Measurements from ENCODE around the gene COX20. TPM values are rescaled to one million over a fixed set of nuclear protein-coding genes. Genes with fewer than 3 reads are reported as not detected.

Gene COX20
- polyA plus RNA-seq, 2 of the 4 experiments (the other 2 are of a cell fraction): 65.4 to 74.6 TPM

- H3K27ac ChIP-seq: no peak overlapping the region
- no peaks in the 10 kb centered on the region for H3K4me1 ChIP-seq
- POLR2A ChIA-PET: no interaction called here
- ATAC-seq (no peak), DNase-seq (ENCODE audit: low read depth in 1 of 2, low spot score in 1 of 2) (no peak), FAIRE-seq (no peak)
- 82% methylated on average over 8 of the region's 8 CpGs for WGBS (ENCODE audit: missing lambda C conversion rate)
- H3K4me2 ChIP-seq: no peak overlapping the region
- no peaks in the 10 kb centered on the region for H3K9me3 ChIP-seq
- H3K4me3 ChIP-seq: no peak overlapping the region
- TF ChIP-seq EHF (CRISPR knock-in tag; IDR thresholded peaks at IDR 0.05) (no peak), FOXS1 (CRISPR knock-in tag; IDR thresholded peaks at IDR 0.05) (no peak), GATA3 (IDR thresholded peaks at IDR 0.05; ENCODE audit: borderline replicate concordance) (no peak), RFX5 (IDR thresholded peaks at IDR 0.05) (no peak), HDAC2 (IDR thresholded peaks at IDR 0.05) (no peak), ZNF302 (CRISPR knock-in tag; IDR thresholded peaks at IDR 0.05) (no peak), MAZ (IDR thresholded peaks at IDR 0.05; ENCODE audit: borderline replicate concordance, low read depth, low read length) (no peak), POLR2A (IDR thresholded peaks at IDR 0.05; ENCODE audit: low read length) (no peak)
- CTCF ChIA-PET: interaction anchor here (0.6 to 1.5 kb wide), 2 partner anchors 82 to 238 kb away, joined by 3 read pairs; no protein-coding TSS in a partner anchor
Observed at GRCh38 chr1:244804841-244805240, 30.6 kb upstream of the COX20 start.

- TF ChIP-seq RAD21 (conservative IDR thresholded peaks at IDR 0.05 in 1 of 2, IDR thresholded peaks at IDR 0.05 in 1 of 2): no peak
- no peak for TF ChIP-seq RARB (CRISPR knock-in tag; IDR thresholded peaks at IDR 0.05)
- TF ChIP-seq HOXB5 (CRISPR knock-in tag; IDR thresholded peaks at IDR 0.05): no peak
- no peak for TF ChIP-seq CBX8 (IDR thresholded peaks at IDR 0.05)
- TF ChIP-seq SMC3 (IDR thresholded peaks at IDR 0.05): no peak
- TF ChIP-seq PHF8 (IDR thresholded peaks at IDR 0.05; ENCODE audit: borderline replicate concordance, low read depth): no peak
- TF ChIP-seq ELK1 (IDR thresholded peaks at IDR 0.05; ENCODE audit: low read depth, low read length): no peak
- TF ChIP-seq NPAS2 (CRISPR knock-in tag; IDR thresholded peaks at IDR 0.05; ENCODE audit: borderline replicate concordance): no peak
- no peak for TF ChIP-seq ESRRA (IDR thresholded peaks at IDR 0.05; ENCODE audit: borderline replicate concordance, low read length)
- no peak for TF ChIP-seq ZFP36 (IDR thresholded peaks at IDR 0.05; ENCODE audit: borderline replicate concordance, partially characterized antibody)
- no peak for TF ChIP-seq HEYL (CRISPR knock-in tag; IDR thresholded peaks at IDR 0.05)
- no peak for TF ChIP-seq FOSL2 (IDR thresholded peaks at IDR 0.05)
- TF ChIP-seq FOSL2 (CRISPR knock-in tag; IDR thresholded peaks at IDR 0.05): no peak
- TF ChIP-seq ZC3H11A (IDR thresholded peaks at IDR 0.05): no peak
- TF ChIP-seq KDM5A (IDR thresholded peaks at IDR 0.05): no peak
- no peak for TF ChIP-seq FOSB (CRISPR knock-in tag; IDR thresholded peaks at IDR 0.05)
- TF ChIP-seq TFCP2L1 (CRISPR knock-in tag; IDR thresholded peaks at IDR 0.05): no peak
- FAIRE-seq: no peak
- ChIA-PET CTCF (interaction anchor here (0.7 to 1.8 kb wide), 3 partner anchors 10 to 1946 kb away, joined by 3 to 9 read pairs (median 5); no protein-coding TSS in a partner anchor), POLR2A (no interaction called here)
- H3K27ac ChIP-seq: no peak overlapping the region
- H3K9me3 ChIP-seq: no peaks in the 10 kb centered on the region
- no peaks in the 10 kb centered on the region for H3K4me1 ChIP-seq
- no peak overlapping the region for H3K4me2 ChIP-seq
- H3K4me3 ChIP-seq: no peak overlapping the region
- no peak for ATAC-seq
- no peak for DNase-seq (ENCODE audit: low read depth in 1 of 2, low spot score in 1 of 2)
Observed at GRCh38 chr1:244807138-244807537, 28.3 kb upstream of the COX20 start.

GRCh38 chr1:244810221-244810620, 25.2 kb upstream of the COX20 start:
- DNase-seq (ENCODE audit: low read depth in 1 of 2, low spot score in 1 of 2) (no peak), FAIRE-seq (no peak), ATAC-seq (no peak)
- 90% methylated on average over 22 of the region's 22 CpGs for WGBS (ENCODE audit: missing lambda C conversion rate)
- no peak overlapping the region for H3K27ac ChIP-seq
- H3K4me2 ChIP-seq: no peak overlapping the region
- no peaks in the 10 kb centered on the region for H3K9me3 ChIP-seq
- H3K4me3 ChIP-seq: no peak overlapping the region
- ChIA-PET CTCF (interaction anchor here (1.3 to 4.2 kb wide), 2 partner anchors 9 to 207 kb away, joined by 3 to 22 read pairs; no protein-coding TSS in a partner anchor), POLR2A (no interaction called here)
- no peaks in the 10 kb centered on the region for H3K4me1 ChIP-seq
- TF ChIP-seq POLR2A (IDR thresholded peaks at IDR 0.05; ENCODE audit: low read length): no peak
- TF ChIP-seq HOXB13 (CRISPR knock-in tag; IDR thresholded peaks at IDR 0.05; ENCODE audit: low read depth): no peak
- no peak for TF ChIP-seq CHD2 (IDR thresholded peaks at IDR 0.05; ENCODE audit: low read length, partially characterized antibody)
- no peak for TF ChIP-seq CHD4 (IDR thresholded peaks at IDR 0.05; ENCODE audit: borderline replicate concordance)
- no peak for TF ChIP-seq CBX8 (IDR thresholded peaks at IDR 0.05)
- no peak for TF ChIP-seq ZFP36 (IDR thresholded peaks at IDR 0.05; ENCODE audit: borderline replicate concordance, partially characterized antibody)
- no peak for TF ChIP-seq ELK1 (IDR thresholded peaks at IDR 0.05; ENCODE audit: low read depth, low read length)
- no peak for TF ChIP-seq PHF8 (IDR thresholded peaks at IDR 0.05; ENCODE audit: borderline replicate concordance, low read depth)
- no peak for TF ChIP-seq GATA3 (IDR thresholded peaks at IDR 0.05; ENCODE audit: borderline replicate concordance)
- no peak for TF ChIP-seq NFE2L2 (conservative IDR thresholded peaks at IDR 0.05; ENCODE audit: low read length)
- TF ChIP-seq HMGXB4 (CRISPR knock-in tag; IDR thresholded peaks at IDR 0.05; ENCODE audit: borderline replicate concordance): no peak
- TF ChIP-seq FOSL2 (IDR thresholded peaks at IDR 0.05): no peak
- TF ChIP-seq FOSL2 (CRISPR knock-in tag; IDR thresholded peaks at IDR 0.05): no peak
- no peak for TF ChIP-seq MAX (IDR thresholded peaks at IDR 0.05)

Measured in A549 (cell line).